HCT116 (cell line): ENCODE data around the gene THSD7B. TPM values are rescaled to one million over a fixed set of nuclear protein-coding genes. Genes with fewer than 3 reads are reported as not detected.

Source experiments
- ATAC-seq: fragments of 200-7000 bp; cut with Tn5 transposase; 2 replicates; pipeline ENCODE4 v1.9.1; 2020; ENCODE audit warnings: mild to moderate bottlenecking, moderate library complexity
- BruUV-seq: library from RNA; stranded (reverse); fragments of 400-500 nt; replicated peaks from 2 replicates; lab custom pipeline; 2021; lab: Mats Ljungman, UMichigan
- CTCF ChIA-PET: fragments of 300-600 bp; sonication (Branson Sonifier 250); formaldehyde crosslinking; loops from one replicate; lab custom pipeline; 2021; ENCODE audit warnings: antibody characterized with exemption; lab: Charles Lee
- POLR2A ChIA-PET: fragments of 300-600, 350-600 bp; sonication (Branson Sonifier 250); formaldehyde crosslinking; loops from one replicate; lab custom pipeline; 2021; ENCODE audit warnings: antibody characterized with exemption; lab: Charles Lee
- RAD21 ChIA-PET, 2 experiments: fragments of 300-600 bp; sonication (Branson Sonifier 250); formaldehyde crosslinking; loops; one replicate each; lab custom pipeline; 2023; ENCODE audit warnings: low total read pairs in 2 of 2; ENCODE audit not compliant: uncharacterized antibody in 2 of 2, unreplicated experiment in 2 of 2, low non-redundant PET in 1 of 2; lab: Charles Lee
- DNase-seq: peaks from one replicate; pipeline ENCODE4 v3.0.0-alpha.2; 2010; ENCODE audit warnings: low read depth, low spot score
- H2AFZ ChIP-seq: fragments of 200-600 bp; shearing (Covaris generic), sonication (generic); 2 replicates; pipeline ENCODE4 v1.6.1; 2017; ENCODE audit warnings: low read depth, mixed run types, mixed read lengths, antibody characterized with exemption, low read length; ENCODE audit not compliant: poor library complexity, severe bottlenecking
- H3K27ac ChIP-seq: 2 replicates; pipeline ENCODE4 v1.5.1; 2012; ENCODE audit warnings: low read depth, low read length
- H3K27me3 ChIP-seq: fragments of 200-600 bp; sonication (generic); 2 replicates; pipeline ENCODE4 v1.6.1; 2016; ENCODE audit warnings: mixed run types, low read length, mixed read lengths; ENCODE audit not compliant: insufficient read depth
- H3K36me3 ChIP-seq, 2 experiments: fragments of 200-500 bp in 1 of 2; fragments of 200-600 bp in 1 of 2; sonication (Bioruptor generic) in 1 of 2; sonication (generic) in 1 of 2; 2 replicates each; pipeline versions ENCODE4 v1.5.1 to v1.6.1; 2014 to 2016; ENCODE audit warnings: low read length in 2 of 2, inconsistent platforms in 1 of 2, mixed read lengths in 1 of 2, mixed run types in 1 of 2; ENCODE audit not compliant: insufficient read depth in 2 of 2, control insufficient read depth in 1 of 2
- H3K4me1 ChIP-seq, 2 experiments: fragments of 200-600 bp in 1 of 2; sonication (generic) in 1 of 2; 2 replicates each; pipeline versions ENCODE4 v1.5.1 to v1.6.1; 2012 to 2017; ENCODE audit warnings: low read length in 2 of 2, inconsistent platforms in 1 of 2, mild to moderate bottlenecking in 1 of 2, mixed read lengths in 1 of 2, mixed run types in 1 of 2, moderate library complexity in 1 of 2; ENCODE audit not compliant: insufficient read depth in 2 of 2, control insufficient read depth in 1 of 2
- H3K4me2 ChIP-seq: fragments of 200-600 bp; sonication (generic); 2 replicates; pipeline ENCODE4 v1.6.1; 2017; ENCODE audit warnings: mixed run types, low read length, mixed read lengths
- H3K4me3 ChIP-seq, 2 experiments: fragments of 200-600 bp in 1 of 2; sonication (generic) in 1 of 2; replicated peaks in 1 of 2; 2 replicates each; pipeline ENCODE4 v1.5.1; 2011 to 2016; ENCODE audit warnings: low read length in 2 of 2, control low read depth in 1 of 2, low read depth in 1 of 2, mild to moderate bottlenecking in 1 of 2, mixed read lengths in 1 of 2, mixed run types in 1 of 2
- H3K79me2 ChIP-seq: fragments of 200-600 bp; sonication (generic); 2 replicates; pipeline ENCODE4 v1.6.1; 2017; ENCODE audit warnings: mild to moderate bottlenecking, mixed run types, low read length, moderate library complexity, mixed read lengths; ENCODE audit not compliant: insufficient read depth
- H3K9ac ChIP-seq: fragments of 200-600 bp; sonication (generic); 2 replicates; pipeline ENCODE4 v1.6.1; 2016; ENCODE audit warnings: low read length, mixed read lengths
- H3K9me2 ChIP-seq: fragments of 200-600 bp; sonication (generic), shearing (Covaris generic); 2 replicates; pipeline ENCODE4 v1.6.1; 2017; ENCODE audit warnings: mixed run types, mild to moderate bottlenecking, moderate library complexity; ENCODE audit not compliant: insufficient read depth
- H3K9me3 ChIP-seq, 2 experiments: fragments of 200-500 bp in 1 of 2; fragments of 200-600 bp in 1 of 2; sonication (Bioruptor generic) in 1 of 2; sonication (generic) in 1 of 2; 2 replicates each; pipeline ENCODE4 v1.6.1; 2014 to 2017; ENCODE audit warnings: low read length in 2 of 2, mixed read lengths in 2 of 2, inconsistent platforms in 1 of 2, low read depth in 1 of 2, mild to moderate bottlenecking in 1 of 2, mixed run types in 1 of 2, moderate library complexity in 1 of 2; ENCODE audit not compliant: control insufficient read depth in 1 of 2, insufficient read depth in 1 of 2
- H4K20me1 ChIP-seq: fragments of 200-600 bp; sonication (generic), shearing (Covaris generic); 2 replicates; pipeline ENCODE4 v1.6.1; 2017; ENCODE audit warnings: mixed run types, mild to moderate bottlenecking, moderate library complexity; ENCODE audit not compliant: insufficient read depth
- CBX3 ChIP-seq: IDR thresholded peaks from 2 replicates; pipeline ENCODE4 v1.6.1; 2012; ENCODE audit warnings: low read depth
- EZH2 ChIP-seq: fragments of 200-600 bp; sonication (generic); IDR thresholded peaks from 2 replicates; pipeline ENCODE4 v1.6.1; 2017; ENCODE audit warnings: antibody characterized with exemption, mixed run types
- EZH2phosphoT487 ChIP-seq: fragments of 200-600 bp; IDR thresholded peaks from 2 replicates; pipeline ENCODE4 v1.6.1; 2018; ENCODE audit warnings: antibody characterized with exemption, borderline replicate concordance
- FOSL1 ChIP-seq: IDR thresholded peaks from 2 replicates; pipeline ENCODE4 v1.6.1; 2012; ENCODE audit warnings: low read depth
- JUND ChIP-seq: IDR thresholded peaks from 2 replicates; pipeline ENCODE4 v1.6.1; 2012
- POLR2A ChIP-seq: IDR thresholded peaks from 2 replicates; pipeline ENCODE4 v1.7.0; 2011; ENCODE audit warnings: borderline replicate concordance; ENCODE audit not compliant: insufficient read depth, insufficient read length; ENCODE audit errors: extremely low read depth
- RAD21 ChIP-seq: IDR thresholded peaks from 2 replicates; pipeline ENCODE4 v1.6.1; 2012; ENCODE audit warnings: low read depth, mild to moderate bottlenecking
- SIN3A ChIP-seq: IDR thresholded peaks from 2 replicates; pipeline ENCODE4 v1.6.1; 2012; ENCODE audit warnings: low read depth
- SP1 ChIP-seq: IDR thresholded peaks from 2 replicates; pipeline ENCODE4 v1.6.1; 2012; ENCODE audit warnings: low read depth
- SRF ChIP-seq: IDR thresholded peaks from 2 replicates; pipeline ENCODE4 v1.6.1; 2012; ENCODE audit warnings: low read depth
- ZBTB33 ChIP-seq: IDR thresholded peaks from 2 replicates; pipeline ENCODE4 v1.6.1; 2011; ENCODE audit warnings: mild to moderate bottlenecking, low read length, moderate library complexity; ENCODE audit not compliant: insufficient replicate concordance; ENCODE audit errors: extremely low read depth
- ZFX ChIP-seq: fragments of 450-650 bp; IDR thresholded peaks from 2 replicates; pipeline ENCODE4 v1.6.1; 2017
- ZNF274 ChIP-seq: fragments of 200-500 bp; sonication (Bioruptor generic); IDR thresholded peaks from 2 replicates; pipeline ENCODE4 v1.6.1; 2014; ENCODE audit warnings: mild to moderate bottlenecking, low read depth, low read length, inconsistent platforms
- intact Hi-C: fragments of 100-400 bp; cut with micrococcal nuclease; formaldehyde crosslinking; loops from 2 replicates; pipeline ENCODE4 v1.10.0; 2022
- total RNA-seq: library from RNA; stranded (reverse); gene quantifications from one replicate; pipeline ENCODE4 v1.2.1, GENCODE V29; 2021; ENCODE audit not compliant: unreplicated experiment
- TF ChIP-seq, protein P1 (sequence below), 3 experiments: fragments of 200-600 bp in 1 of 3; sonication (generic) in 1 of 3; IDR thresholded peaks in 2 of 3; conservative IDR thresholded peaks in 1 of 3; 2 replicates each; pipeline ENCODE4 v1.5.1; 2012 to 2017; ENCODE audit warnings: low read depth in 2 of 3, low read length in 2 of 3, antibody characterized with exemption in 1 of 3, borderline replicate concordance in 1 of 3, control low read depth in 1 of 3, mild to moderate bottlenecking in 1 of 3, mixed read lengths in 1 of 3, mixed run types in 1 of 3, moderate library complexity in 1 of 3; ENCODE audit not compliant: insufficient read depth in 1 of 3
- TF ChIP-seq, protein P2 (sequence below): IDR thresholded peaks from 2 replicates; pipeline ENCODE4 v1.6.1; 2012
- TF ChIP-seq, protein P3 (sequence below): IDR thresholded peaks from 2 replicates; pipeline ENCODE4 v1.6.1; 2012; ENCODE audit warnings: low read depth
- TF ChIP-seq, protein P4 (sequence below): IDR thresholded peaks from 2 replicates; pipeline ENCODE4 v1.6.1; 2012

Gene THSD7B
- total RNA-seq, 1 experiment from 2014 or later = not detected

- Histone ChIP-seq H3K79me2 (no peaks in the 10 kb centered on the region), H3K9me3 (no peaks in the 10 kb centered on the region), H3K9me2 (no peaks in the 10 kb centered on the region), H3K27ac (no peak overlapping the region), H3K9ac (no peak overlapping the region), H3K36me3 (no peaks in the 10 kb centered on the region), H3K4me2 (no peak overlapping the region), H4K20me1 (no peaks in the 10 kb centered on the region), H3K27me3 (no peaks in the 10 kb centered on the region), H3K4me3 (no peak overlapping the region), H2AFZ (no peak overlapping the region), H3K4me1 (no peaks in the 10 kb centered on the region)
- ChIA-PET CTCF (no interaction called here), POLR2A (no interaction called here), RAD21 (no interaction called here)
- no peak for ATAC-seq
- no TSS peak for BruUV-seq
- DNase-seq = no peak
- intact Hi-C loops = no loop called here
- no peak for TF ChIP-seq ZBTB33
- TF ChIP-seq, protein P1, sequence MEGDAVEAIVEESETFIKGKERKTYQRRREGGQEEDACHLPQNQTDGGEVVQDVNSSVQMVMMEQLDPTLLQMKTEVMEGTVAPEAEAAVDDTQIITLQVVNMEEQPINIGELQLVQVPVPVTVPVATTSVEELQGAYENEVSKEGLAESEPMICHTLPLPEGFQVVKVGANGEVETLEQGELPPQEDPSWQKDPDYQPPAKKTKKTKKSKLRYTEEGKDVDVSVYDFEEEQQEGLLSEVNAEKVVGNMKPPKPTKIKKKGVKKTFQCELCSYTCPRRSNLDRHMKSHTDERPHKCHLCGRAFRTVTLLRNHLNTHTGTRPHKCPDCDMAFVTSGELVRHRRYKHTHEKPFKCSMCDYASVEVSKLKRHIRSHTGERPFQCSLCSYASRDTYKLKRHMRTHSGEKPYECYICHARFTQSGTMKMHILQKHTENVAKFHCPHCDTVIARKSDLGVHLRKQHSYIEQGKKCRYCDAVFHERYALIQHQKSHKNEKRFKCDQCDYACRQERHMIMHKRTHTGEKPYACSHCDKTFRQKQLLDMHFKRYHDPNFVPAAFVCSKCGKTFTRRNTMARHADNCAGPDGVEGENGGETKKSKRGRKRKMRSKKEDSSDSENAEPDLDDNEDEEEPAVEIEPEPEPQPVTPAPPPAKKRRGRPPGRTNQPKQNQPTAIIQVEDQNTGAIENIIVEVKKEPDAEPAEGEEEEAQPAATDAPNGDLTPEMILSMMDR (IDR thresholded peaks at IDR 0.05 in 2 of 3, conservative IDR thresholded peaks at IDR 0.05 in 1 of 3; ENCODE audit: borderline replicate concordance in 1 of 3, insufficient read depth in 1 of 3, low read depth in 2 of 3, low read length in 2 of 3) = no peak
- TF ChIP-seq POLR2A = no peak
- no peak for TF ChIP-seq ZNF274
- no peak for TF ChIP-seq CBX3
- TF ChIP-seq SP1 = no peak
- no peak for TF ChIP-seq EZH2
- TF ChIP-seq, protein P2, sequence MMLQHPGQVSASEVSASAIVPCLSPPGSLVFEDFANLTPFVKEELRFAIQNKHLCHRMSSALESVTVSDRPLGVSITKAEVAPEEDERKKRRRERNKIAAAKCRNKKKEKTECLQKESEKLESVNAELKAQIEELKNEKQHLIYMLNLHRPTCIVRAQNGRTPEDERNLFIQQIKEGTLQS = no peak
- no peak for TF ChIP-seq RAD21
- TF ChIP-seq SIN3A = no peak
- no peak for TF ChIP-seq JUND
- TF ChIP-seq SRF = no peak
- TF ChIP-seq EZH2phosphoT487 = no peak
- TF ChIP-seq ZFX = no peak
- TF ChIP-seq, protein P3, sequence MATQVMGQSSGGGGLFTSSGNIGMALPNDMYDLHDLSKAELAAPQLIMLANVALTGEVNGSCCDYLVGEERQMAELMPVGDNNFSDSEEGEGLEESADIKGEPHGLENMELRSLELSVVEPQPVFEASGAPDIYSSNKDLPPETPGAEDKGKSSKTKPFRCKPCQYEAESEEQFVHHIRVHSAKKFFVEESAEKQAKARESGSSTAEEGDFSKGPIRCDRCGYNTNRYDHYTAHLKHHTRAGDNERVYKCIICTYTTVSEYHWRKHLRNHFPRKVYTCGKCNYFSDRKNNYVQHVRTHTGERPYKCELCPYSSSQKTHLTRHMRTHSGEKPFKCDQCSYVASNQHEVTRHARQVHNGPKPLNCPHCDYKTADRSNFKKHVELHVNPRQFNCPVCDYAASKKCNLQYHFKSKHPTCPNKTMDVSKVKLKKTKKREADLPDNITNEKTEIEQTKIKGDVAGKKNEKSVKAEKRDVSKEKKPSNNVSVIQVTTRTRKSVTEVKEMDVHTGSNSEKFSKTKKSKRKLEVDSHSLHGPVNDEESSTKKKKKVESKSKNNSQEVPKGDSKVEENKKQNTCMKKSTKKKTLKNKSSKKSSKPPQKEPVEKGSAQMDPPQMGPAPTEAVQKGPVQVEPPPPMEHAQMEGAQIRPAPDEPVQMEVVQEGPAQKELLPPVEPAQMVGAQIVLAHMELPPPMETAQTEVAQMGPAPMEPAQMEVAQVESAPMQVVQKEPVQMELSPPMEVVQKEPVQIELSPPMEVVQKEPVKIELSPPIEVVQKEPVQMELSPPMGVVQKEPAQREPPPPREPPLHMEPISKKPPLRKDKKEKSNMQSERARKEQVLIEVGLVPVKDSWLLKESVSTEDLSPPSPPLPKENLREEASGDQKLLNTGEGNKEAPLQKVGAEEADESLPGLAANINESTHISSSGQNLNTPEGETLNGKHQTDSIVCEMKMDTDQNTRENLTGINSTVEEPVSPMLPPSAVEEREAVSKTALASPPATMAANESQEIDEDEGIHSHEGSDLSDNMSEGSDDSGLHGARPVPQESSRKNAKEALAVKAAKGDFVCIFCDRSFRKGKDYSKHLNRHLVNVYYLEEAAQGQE = no peak
- TF ChIP-seq, protein P4, sequence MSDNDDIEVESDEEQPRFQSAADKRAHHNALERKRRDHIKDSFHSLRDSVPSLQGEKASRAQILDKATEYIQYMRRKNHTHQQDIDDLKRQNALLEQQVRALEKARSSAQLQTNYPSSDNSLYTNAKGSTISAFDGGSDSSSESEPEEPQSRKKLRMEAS = no peak
- no peak for TF ChIP-seq FOSL1
Observed at GRCh38 chr2:137655814-137656213, 890.5 kb downstream of the THSD7B start.
